GM12892 (cell line): ENCODE data around the gene DAB2IP.

Experiments used
- DNase-seq: peaks from one replicate; pipeline ENCODE4 v3.0.0; 2011; ENCODE audit not compliant: insufficient read length
- FAIRE-seq: peaks from 2 replicates; lab custom pipeline; 2011; peaks lifted over from hg19 to GRCh38; lab: Jason Lieb, UNC
- POLR2A ChIP-seq: IDR thresholded peaks from 2 replicates; pipeline ENCODE4 v1.6.1; 2011; ENCODE audit warnings: low read depth, low read length, control low read depth
- POLR2AphosphoS5 ChIP-seq: IDR thresholded peaks from 2 replicates; pipeline ENCODE4 v1.6.1; 2011; ENCODE audit warnings: low read depth, low read length, control low read depth
- TAF1 ChIP-seq: IDR thresholded peaks from 2 replicates; pipeline ENCODE4 v1.6.1; 2011; ENCODE audit warnings: low read depth, mild to moderate bottlenecking, control low read depth, low read length, borderline replicate concordance

The DAB2IP gene

GRCh38 chr9:121759996-121760395 is 108.6 kb downstream of the DAB2IP start:
- FAIRE-seq (no peak), DNase-seq (no peak)
- TF ChIP-seq POLR2AphosphoS5 (no peak), TAF1 (no peak), POLR2A (no peak)

- no peak for FAIRE-seq
- TF ChIP-seq TAF1 (no peak), POLR2AphosphoS5 (no peak), POLR2A (no peak)
- no peak for DNase-seq
Measured at GRCh38 chr9:121760571-121760970, 109.1 kb downstream of the DAB2IP start.

- FAIRE-seq (no peak), DNase-seq (no peak)
- TF ChIP-seq POLR2AphosphoS5, result no peak
- TF ChIP-seq POLR2A, result no peak
- TF ChIP-seq TAF1, result no peak
Measured at GRCh38 chr9:121763131-121763530, 111.7 kb downstream of the DAB2IP start.

- TF ChIP-seq TAF1 (no peak), POLR2A (no peak), POLR2AphosphoS5 (no peak)
- FAIRE-seq, result no peak
- DNase-seq, result no peak
Measured at GRCh38 chr9:121763561-121764370, 112.3 kb downstream of the DAB2IP start.

- FAIRE-seq (no peak), DNase-seq (no peak)
- TF ChIP-seq TAF1, result no peak
- no peak for TF ChIP-seq POLR2AphosphoS5
- TF ChIP-seq POLR2A, result no peak
Measured at GRCh38 chr9:121764371-121764730, 112.9 kb downstream of the DAB2IP start.

- no peak for DNase-seq
- no peak for FAIRE-seq
- TF ChIP-seq TAF1 (no peak), POLR2A (no peak), POLR2AphosphoS5 (no peak)
Measured at GRCh38 chr9:121765021-121765950, 113.9 kb downstream of the DAB2IP start.

- no peak for DNase-seq
- FAIRE-seq, result no peak
- no peak for TF ChIP-seq POLR2AphosphoS5
Measured at GRCh38 chr9:121766081-121766683, 114.7 kb downstream of the DAB2IP start.

- DNase-seq (no peak), FAIRE-seq (no peak)
- TF ChIP-seq POLR2A, result no peak
- no peak for TF ChIP-seq TAF1
- no peak for TF ChIP-seq POLR2AphosphoS5
Measured at GRCh38 chr9:121767171-121767769, 115.8 kb downstream of the DAB2IP start.

- DNase-seq (no peak), FAIRE-seq (no peak)
- TF ChIP-seq POLR2AphosphoS5 (no peak), POLR2A (no peak), TAF1 (no peak)
Measured at GRCh38 chr9:121768416-121769015, 117.1 kb downstream of the DAB2IP start.

GRCh38 chr9:121769939-121770338 is 118.5 kb downstream of the DAB2IP start:
- DNase-seq (no peak), FAIRE-seq (no peak)
- no peak for TF ChIP-seq POLR2A
- TF ChIP-seq POLR2AphosphoS5, result no peak
- TF ChIP-seq TAF1, result no peak
